Measurements from ENCODE around the gene NAV1. TPM values are rescaled to one million over a fixed set of nuclear protein-coding genes. Genes with fewer than 3 reads are reported as not detected.
"Not testable (repeated sequence)": the region's sequence is repeated elsewhere in the genome, so short reads cannot be mapped to it uniquely, and the experiment has no call there.

NAV1 gene
- total and polyA plus RNA-seq, 4 donors, result 1.1 to 2.0 (median 1.3) TPM

DNA sequence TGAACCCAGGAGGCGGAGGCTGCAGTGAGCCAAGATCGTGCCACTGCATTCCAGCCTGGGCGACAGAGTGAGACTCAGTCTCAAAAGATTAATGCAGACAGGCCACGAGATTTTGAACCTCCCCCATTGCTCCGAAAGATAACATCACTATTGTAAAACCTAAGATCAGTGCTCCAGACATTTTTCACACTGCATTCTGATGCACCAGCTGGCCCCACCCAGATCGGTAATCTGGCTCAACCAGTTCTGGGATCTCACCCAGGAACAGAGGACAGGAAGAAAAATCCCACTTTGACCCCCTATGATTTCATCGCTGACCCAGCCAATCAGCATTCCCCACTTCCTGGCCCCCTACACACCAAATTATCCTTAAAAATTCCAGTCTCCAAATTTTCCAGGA, 21.3 kb upstream of the NAV1 start:
- Histone ChIP-seq H3K27ac (ENCODE audit: low read depth in 1 of 2, low read length in 2 of 2) (no peak overlapping the region), H3K4me1 (ENCODE audit: control insufficient read depth in 4 of 4, insufficient read depth in 4 of 4, low read length in 3 of 4) (peaks cover under 1 to 4% (median 3%) of the 10 kb centered on the region in 4 donors), H3K9me3 (ENCODE audit: control insufficient read depth in 4 of 4, low read length in 3 of 4) (no peaks in the 10 kb centered on the region), H3K36me3 (ENCODE audit: control insufficient read depth in 4 of 4, insufficient read depth in 3 of 4, low read depth in 1 of 4, low read length in 3 of 4) (no peaks in the 10 kb centered on the region), H3K27me3 (ENCODE audit: control insufficient read depth in 4 of 4, insufficient read depth in 4 of 4, low read length in 3 of 4) (no peaks in the 10 kb centered on the region), H3K9ac (ENCODE audit: low read depth in 1 of 2, low read length in 2 of 2) (no peak overlapping the region), H3K4me3 (ENCODE audit: low read depth in 1 of 3, low read length in 3 of 3) (no peak overlapping the region)
- TF ChIP-seq NR2F2 (IDR thresholded peaks at IDR 0.05) (no peak), FOXA2 (IDR thresholded peaks at IDR 0.05) (no peak), RXRA (IDR thresholded peaks at IDR 0.05) (no peak)
- TF ChIP-seq, protein P1, sequence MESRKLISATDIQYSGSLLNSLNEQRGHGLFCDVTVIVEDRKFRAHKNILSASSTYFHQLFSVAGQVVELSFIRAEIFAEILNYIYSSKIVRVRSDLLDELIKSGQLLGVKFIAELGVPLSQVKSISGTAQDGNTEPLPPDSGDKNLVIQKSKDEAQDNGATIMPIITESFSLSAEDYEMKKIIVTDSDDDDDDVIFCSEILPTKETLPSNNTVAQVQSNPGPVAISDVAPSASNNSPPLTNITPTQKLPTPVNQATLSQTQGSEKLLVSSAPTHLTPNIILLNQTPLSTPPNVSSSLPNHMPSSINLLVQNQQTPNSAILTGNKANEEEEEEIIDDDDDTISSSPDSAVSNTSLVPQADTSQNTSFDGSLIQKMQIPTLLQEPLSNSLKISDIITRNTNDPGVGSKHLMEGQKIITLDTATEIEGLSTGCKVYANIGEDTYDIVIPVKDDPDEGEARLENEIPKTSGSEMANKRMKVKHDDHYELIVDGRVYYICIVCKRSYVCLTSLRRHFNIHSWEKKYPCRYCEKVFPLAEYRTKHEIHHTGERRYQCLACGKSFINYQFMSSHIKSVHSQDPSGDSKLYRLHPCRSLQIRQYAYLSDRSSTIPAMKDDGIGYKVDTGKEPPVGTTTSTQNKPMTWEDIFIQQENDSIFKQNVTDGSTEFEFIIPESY (IDR thresholded peaks at IDR 0.05), result no peak
- no peak for DNase-seq (ENCODE audit: low spot score)
- WGBS, result 82% methylated on average over 7 of the region's 7 CpGs

DNA sequence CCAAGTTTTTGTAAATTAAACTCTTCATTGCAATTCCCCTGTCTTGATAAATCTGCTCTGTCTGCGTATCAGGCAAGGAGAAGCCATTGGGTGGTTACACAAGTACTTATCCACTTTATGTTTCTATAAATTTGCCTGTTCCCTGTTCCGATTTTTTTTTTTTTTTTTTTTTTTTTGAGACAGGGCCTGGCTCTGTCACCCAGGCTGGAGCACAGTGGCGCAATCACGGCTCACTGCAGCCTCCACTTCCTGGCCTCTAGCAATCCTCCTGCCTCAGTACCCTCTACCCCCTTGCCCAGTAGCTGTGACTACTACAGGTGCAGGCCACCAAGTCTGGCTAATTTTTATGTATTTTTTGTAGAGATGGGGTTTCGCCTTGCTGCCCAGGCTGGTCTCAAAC, 20.9 kb upstream of the NAV1 start:
- Histone ChIP-seq H3K9me3 (ENCODE audit: control insufficient read depth in 4 of 4, low read length in 3 of 4) (no peaks in the 10 kb centered on the region), H3K4me3 (ENCODE audit: low read depth in 1 of 3, low read length in 3 of 3) (no peak overlapping the region), H3K27ac (ENCODE audit: low read depth in 1 of 2, low read length in 2 of 2) (no peak overlapping the region), H3K9ac (ENCODE audit: low read depth in 1 of 2, low read length in 2 of 2) (no peak overlapping the region), H3K4me1 (ENCODE audit: control insufficient read depth in 4 of 4, insufficient read depth in 4 of 4, low read length in 3 of 4) (no peaks in the 10 kb centered on the region), H3K36me3 (ENCODE audit: control insufficient read depth in 4 of 4, insufficient read depth in 3 of 4, low read depth in 1 of 4, low read length in 3 of 4) (no peaks in the 10 kb centered on the region), H3K27me3 (ENCODE audit: control insufficient read depth in 4 of 4, insufficient read depth in 4 of 4, low read length in 3 of 4) (no peaks in the 10 kb centered on the region)
- WGBS, result 94% methylated on average over 5 of the region's 5 CpGs
- no peak for TF ChIP-seq JUND (IDR thresholded peaks at IDR 0.05)
- no peak for TF ChIP-seq SP1 (IDR thresholded peaks at IDR 0.05)
- no peak for TF ChIP-seq ATF3 (IDR thresholded peaks at IDR 0.05)
- no peak for TF ChIP-seq RAD21 (IDR thresholded peaks at IDR 0.05)
- no peak for TF ChIP-seq YY1 (IDR thresholded peaks at IDR 0.05)
- TF ChIP-seq FOXA1 (IDR thresholded peaks at IDR 0.05), result no peak
- TF ChIP-seq NR2F2 (IDR thresholded peaks at IDR 0.05), result no peak
- TF ChIP-seq, protein P2, sequence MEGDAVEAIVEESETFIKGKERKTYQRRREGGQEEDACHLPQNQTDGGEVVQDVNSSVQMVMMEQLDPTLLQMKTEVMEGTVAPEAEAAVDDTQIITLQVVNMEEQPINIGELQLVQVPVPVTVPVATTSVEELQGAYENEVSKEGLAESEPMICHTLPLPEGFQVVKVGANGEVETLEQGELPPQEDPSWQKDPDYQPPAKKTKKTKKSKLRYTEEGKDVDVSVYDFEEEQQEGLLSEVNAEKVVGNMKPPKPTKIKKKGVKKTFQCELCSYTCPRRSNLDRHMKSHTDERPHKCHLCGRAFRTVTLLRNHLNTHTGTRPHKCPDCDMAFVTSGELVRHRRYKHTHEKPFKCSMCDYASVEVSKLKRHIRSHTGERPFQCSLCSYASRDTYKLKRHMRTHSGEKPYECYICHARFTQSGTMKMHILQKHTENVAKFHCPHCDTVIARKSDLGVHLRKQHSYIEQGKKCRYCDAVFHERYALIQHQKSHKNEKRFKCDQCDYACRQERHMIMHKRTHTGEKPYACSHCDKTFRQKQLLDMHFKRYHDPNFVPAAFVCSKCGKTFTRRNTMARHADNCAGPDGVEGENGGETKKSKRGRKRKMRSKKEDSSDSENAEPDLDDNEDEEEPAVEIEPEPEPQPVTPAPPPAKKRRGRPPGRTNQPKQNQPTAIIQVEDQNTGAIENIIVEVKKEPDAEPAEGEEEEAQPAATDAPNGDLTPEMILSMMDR (IDR thresholded peaks at IDR 0.05; ENCODE audit: low read depth, low read length, missing input control), result no peak
- no peak for TF ChIP-seq HNF4G (IDR thresholded peaks at IDR 0.05)
- TF ChIP-seq RXRA (IDR thresholded peaks at IDR 0.05), result no peak
- no peak for TF ChIP-seq EGR1 (IDR thresholded peaks at IDR 0.05; ENCODE audit: low read depth in 2 of 2)
- no peak for DNase-seq (ENCODE audit: low spot score)

DNA sequence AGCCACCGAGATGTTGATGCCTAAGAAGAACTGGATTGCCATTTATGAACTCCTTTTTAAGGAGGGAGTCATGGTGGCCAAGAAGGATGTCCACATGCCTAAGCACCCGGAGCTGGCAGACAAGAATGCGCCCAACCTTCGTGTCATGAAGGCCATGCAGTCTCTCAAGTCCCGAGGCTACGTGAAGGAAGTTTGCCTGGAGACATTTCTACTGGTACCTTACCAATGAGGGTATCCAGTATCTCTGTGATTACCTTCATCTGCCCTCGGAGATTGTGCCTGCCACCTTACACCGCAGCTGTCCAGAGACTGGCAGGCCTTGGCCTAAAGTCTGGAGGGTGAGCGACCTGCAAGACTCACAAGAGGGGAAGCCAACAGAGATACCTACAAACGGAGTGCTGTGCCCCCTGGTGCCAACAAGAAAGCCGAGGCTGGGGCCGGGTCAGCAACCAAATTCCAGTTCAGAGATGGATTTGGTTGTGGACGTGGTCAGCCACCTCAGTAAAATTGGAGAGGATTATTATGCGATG, 18.8 kb upstream of the NAV1 start:
- H3K4me1 ChIP-seq (ENCODE audit: control insufficient read depth in 4 of 4, insufficient read depth in 4 of 4, low read length in 3 of 4); H3K9ac ChIP-seq (ENCODE audit: low read depth in 1 of 2, low read length in 2 of 2); DNase-seq (ENCODE audit: low spot score); H3K27ac ChIP-seq (ENCODE audit: low read depth in 1 of 2, low read length in 2 of 2); H3K4me3 ChIP-seq (ENCODE audit: low read depth in 1 of 3, low read length in 3 of 3); H3K36me3 ChIP-seq (ENCODE audit: control insufficient read depth in 4 of 4, insufficient read depth in 3 of 4, low read depth in 1 of 4, low read length in 3 of 4); H3K9me3 ChIP-seq (ENCODE audit: control insufficient read depth in 4 of 4, low read length in 3 of 4); H3K27me3 ChIP-seq (ENCODE audit: control insufficient read depth in 4 of 4, insufficient read depth in 4 of 4, low read length in 3 of 4): not testable (repeated sequence)
- WGBS, result 90% methylated on average over 14 of the region's 14 CpGs
